ENCODE measurements around the gene WDFY1. TPM values are rescaled to one million over a fixed set of nuclear protein-coding genes. Genes with fewer than 3 reads are reported as not detected.

WDFY1 gene
- total RNA-seq, 1 experiment from 2014 or later: 88.7 TPM

GRCh38 chr2:223914324-223914723 lies 30.8 kb downstream of the WDFY1 start:
- CTCF ChIA-PET: no interaction called here

GRCh38 chr2:223909001-223909741 lies 36.0 kb downstream of the WDFY1 start:
- POLR2A ChIA-PET (ENCODE audit: low non-redundant PET): no interaction called here
- no TSS peak for BruUV-seq (replicated peaks)
- Histone ChIP-seq H3K4me1 (ENCODE audit: insufficient read depth, low read length, poor library complexity, severe bottlenecking) (no peaks in the 10 kb centered on the region), H3K9me3 (ENCODE audit: low read depth, low read length, poor library complexity, severe bottlenecking) (no peaks in the 10 kb centered on the region), H3K36me3 (ENCODE audit: insufficient read depth, low read length, poor library complexity, severe bottlenecking) (peaks cover 21% of the 10 kb centered on the region), H3K27me3 (replicated peaks; ENCODE audit: insufficient read depth, low read depth, low read length, poor library complexity) (no peaks in the 10 kb centered on the region), H3K27ac (ENCODE audit: low read depth, low read length, poor library complexity, severe bottlenecking) (no peak overlapping the region), H3K4me3 (ENCODE audit: low read depth, low read length, poor library complexity, severe bottlenecking) (no peak overlapping the region)
- TF ChIP-seq EZH2 (IDR thresholded peaks at IDR 0.05; ENCODE audit: borderline replicate concordance, low read depth, low read length, poor library complexity, severe bottlenecking) (no peak), CTCF (conservative IDR thresholded peaks at IDR 0.05; ENCODE audit: low read depth, low read length) (no peak)
- intact Hi-C loops (cut with micrococcal nuclease; ENCODE audit: unreplicated experiment): no loop called here
- CTCF ChIA-PET: no interaction called here
- DNase-seq (ENCODE audit: low spot score): no peak

More at GRCh38 chr2:223914324-223914723, 30.8 kb downstream of the WDFY1 start:
- Histone ChIP-seq H3K27ac (ENCODE audit: low read depth, low read length, poor library complexity, severe bottlenecking) (no peak overlapping the region), H3K27me3 (replicated peaks; ENCODE audit: insufficient read depth, low read depth, low read length, poor library complexity) (no peaks in the 10 kb centered on the region), H3K36me3 (ENCODE audit: insufficient read depth, low read length, poor library complexity, severe bottlenecking) (peaks cover 23% of the 10 kb centered on the region), H3K4me3 (ENCODE audit: low read depth, low read length, poor library complexity, severe bottlenecking) (no peak overlapping the region), H3K4me1 (ENCODE audit: insufficient read depth, low read length, poor library complexity, severe bottlenecking) (no peaks in the 10 kb centered on the region), H3K9me3 (ENCODE audit: low read depth, low read length, poor library complexity, severe bottlenecking) (no peaks in the 10 kb centered on the region)
- no TSS peak for BruUV-seq (replicated peaks)
- TF ChIP-seq CTCF (conservative IDR thresholded peaks at IDR 0.05; ENCODE audit: low read depth, low read length): no peak
- no peak for TF ChIP-seq EZH2 (IDR thresholded peaks at IDR 0.05; ENCODE audit: borderline replicate concordance, low read depth, low read length, poor library complexity, severe bottlenecking)
- DNase-seq (ENCODE audit: low spot score): no peak
- POLR2A ChIA-PET (ENCODE audit: low non-redundant PET): no interaction called here
- intact Hi-C loops (cut with micrococcal nuclease; ENCODE audit: unreplicated experiment): no loop called here

- DNase-seq (ENCODE audit: low spot score): no peak
- intact Hi-C loops (cut with micrococcal nuclease; ENCODE audit: unreplicated experiment): no loop called here
- H3K9me3 ChIP-seq (ENCODE audit: low read depth, low read length, poor library complexity, severe bottlenecking): no peaks in the 10 kb centered on the region
- H3K4me3 ChIP-seq (ENCODE audit: low read depth, low read length, poor library complexity, severe bottlenecking): no peak overlapping the region
- no peaks in the 10 kb centered on the region for H3K4me1 ChIP-seq (ENCODE audit: insufficient read depth, low read length, poor library complexity, severe bottlenecking)
- no peaks in the 10 kb centered on the region for H3K27me3 ChIP-seq (replicated peaks; ENCODE audit: insufficient read depth, low read depth, low read length, poor library complexity)
- no TSS peak for BruUV-seq (replicated peaks)
- H3K36me3 ChIP-seq (ENCODE audit: insufficient read depth, low read length, poor library complexity, severe bottlenecking): peaks cover 24% of the 10 kb centered on the region
- TF ChIP-seq EZH2 (IDR thresholded peaks at IDR 0.05; ENCODE audit: borderline replicate concordance, low read depth, low read length, poor library complexity, severe bottlenecking) (no peak), CTCF (conservative IDR thresholded peaks at IDR 0.05; ENCODE audit: low read depth, low read length) (no peak)
- POLR2A ChIA-PET (ENCODE audit: low non-redundant PET): no interaction called here
- CTCF ChIA-PET: no interaction called here
- no peak overlapping the region for H3K27ac ChIP-seq (ENCODE audit: low read depth, low read length, poor library complexity, severe bottlenecking)
These were observed 36.7 kb downstream of the WDFY1 start for GRCh38 chr2:223908304-223908998.

All from A673 (cell line).